ENCODE measurements around the gene NR3C2. TPM values are rescaled to one million over a fixed set of nuclear protein-coding genes. Genes with fewer than 3 reads are reported as not detected.

Gene NR3C2
- total RNA-seq, 1 experiment from 2014 or later, result 0.26 TPM

GRCh38 chr4:148266921-148267320 lies 175.3 kb downstream of the NR3C2 start:
- BruUV-seq (replicated peaks), result no TSS peak
- DNase-seq (ENCODE audit: low read depth, low spot score) (no peak), ATAC-seq (no peak)
- Histone ChIP-seq H3K9me3 (ENCODE audit: control insufficient read depth, insufficient read depth, low read depth, low read length) (no peaks in the 10 kb centered on the region), H3K36me3 (ENCODE audit: control insufficient read depth, insufficient read depth, low read length) (no peaks in the 10 kb centered on the region), H3K4me3 (ENCODE audit: low read depth in 2 of 2, low read length in 2 of 2) (no peak overlapping the region), H3K27me3 (ENCODE audit: control insufficient read depth, insufficient read depth, low read length) (no peaks in the 10 kb centered on the region), H3K4me1 (ENCODE audit: control insufficient read depth, insufficient read depth, low read length) (no peaks in the 10 kb centered on the region), H3K27ac (ENCODE audit: low read length) (no peak overlapping the region)
- no peak for TF ChIP-seq CTCF (IDR thresholded peaks at IDR 0.05)
- TF ChIP-seq SIN3A (IDR thresholded peaks at IDR 0.05; ENCODE audit: borderline replicate concordance, insufficient read depth, low read depth, low read length), result no peak
- in situ Hi-C loops (cut with HindIII; ENCODE audit: low pct_unique_long_range_greater_than_20kb, low sequenced_read_pairs), result no loop called here
- POLR2A ChIA-PET, result no interaction called here
- intact Hi-C loops (cut with micrococcal nuclease; ENCODE audit: unreplicated experiment), result no loop called here
- CTCF ChIA-PET, result no interaction called here

DNA sequence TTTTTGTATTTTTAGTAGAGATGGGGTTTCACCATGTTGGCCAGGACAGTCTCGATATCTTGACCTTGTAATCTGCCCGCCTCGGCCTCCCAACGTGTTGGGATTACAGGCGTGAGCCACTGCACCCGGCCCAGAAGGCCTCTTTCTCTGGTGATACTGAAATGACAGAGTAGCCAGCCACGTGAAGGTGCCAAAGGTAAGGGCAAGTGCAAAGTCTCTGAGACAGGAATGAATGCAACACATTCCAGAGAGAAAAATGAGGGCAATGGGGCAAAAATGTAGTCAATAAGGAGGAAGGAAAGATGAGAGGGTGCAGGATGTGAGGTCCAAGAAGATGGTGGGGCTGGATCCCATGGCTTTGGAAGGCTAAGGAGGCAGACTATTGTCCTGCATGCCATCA lies 176.0 kb downstream of the NR3C2 start:
- ATAC-seq, result no peak
- intact Hi-C loops (cut with micrococcal nuclease; ENCODE audit: unreplicated experiment), result no loop called here
- no TSS peak for BruUV-seq (replicated peaks)

DNA sequence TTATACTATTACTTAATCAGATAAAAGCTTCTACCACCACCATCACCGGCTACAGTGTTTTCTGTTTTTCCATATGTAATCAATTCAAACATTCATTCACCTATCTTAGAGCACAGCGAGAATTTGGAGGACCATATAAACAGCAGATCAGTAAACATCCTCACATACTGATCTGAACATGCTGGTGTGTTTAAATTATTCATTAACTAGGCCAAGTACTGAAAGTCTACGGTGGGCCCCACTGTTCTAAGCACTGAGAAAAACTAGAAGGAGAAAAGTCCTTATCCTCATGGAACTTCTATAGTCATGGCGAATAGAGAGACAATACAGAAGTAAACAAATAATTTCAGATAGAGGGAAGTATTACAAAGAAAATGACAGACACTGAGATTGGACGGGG lies 176.6 kb downstream of the NR3C2 start:
- intact Hi-C loops (cut with micrococcal nuclease; ENCODE audit: unreplicated experiment), result no loop called here
- ChIA-PET POLR2A (no interaction called here), CTCF (no interaction called here)
- H3K4me1 ChIP-seq (ENCODE audit: control insufficient read depth, insufficient read depth, low read length), result no peaks in the 10 kb centered on the region
- no peak for TF ChIP-seq POLR2AphosphoS5 (IDR thresholded peaks at IDR 0.05; ENCODE audit: low read depth, low read length)
- TF ChIP-seq CTCF (IDR thresholded peaks at IDR 0.05), result no peak
- TF ChIP-seq TCF7L2 (IDR thresholded peaks at IDR 0.05; ENCODE audit: low read depth, low read length), result no peak
- TF ChIP-seq, protein P1, sequence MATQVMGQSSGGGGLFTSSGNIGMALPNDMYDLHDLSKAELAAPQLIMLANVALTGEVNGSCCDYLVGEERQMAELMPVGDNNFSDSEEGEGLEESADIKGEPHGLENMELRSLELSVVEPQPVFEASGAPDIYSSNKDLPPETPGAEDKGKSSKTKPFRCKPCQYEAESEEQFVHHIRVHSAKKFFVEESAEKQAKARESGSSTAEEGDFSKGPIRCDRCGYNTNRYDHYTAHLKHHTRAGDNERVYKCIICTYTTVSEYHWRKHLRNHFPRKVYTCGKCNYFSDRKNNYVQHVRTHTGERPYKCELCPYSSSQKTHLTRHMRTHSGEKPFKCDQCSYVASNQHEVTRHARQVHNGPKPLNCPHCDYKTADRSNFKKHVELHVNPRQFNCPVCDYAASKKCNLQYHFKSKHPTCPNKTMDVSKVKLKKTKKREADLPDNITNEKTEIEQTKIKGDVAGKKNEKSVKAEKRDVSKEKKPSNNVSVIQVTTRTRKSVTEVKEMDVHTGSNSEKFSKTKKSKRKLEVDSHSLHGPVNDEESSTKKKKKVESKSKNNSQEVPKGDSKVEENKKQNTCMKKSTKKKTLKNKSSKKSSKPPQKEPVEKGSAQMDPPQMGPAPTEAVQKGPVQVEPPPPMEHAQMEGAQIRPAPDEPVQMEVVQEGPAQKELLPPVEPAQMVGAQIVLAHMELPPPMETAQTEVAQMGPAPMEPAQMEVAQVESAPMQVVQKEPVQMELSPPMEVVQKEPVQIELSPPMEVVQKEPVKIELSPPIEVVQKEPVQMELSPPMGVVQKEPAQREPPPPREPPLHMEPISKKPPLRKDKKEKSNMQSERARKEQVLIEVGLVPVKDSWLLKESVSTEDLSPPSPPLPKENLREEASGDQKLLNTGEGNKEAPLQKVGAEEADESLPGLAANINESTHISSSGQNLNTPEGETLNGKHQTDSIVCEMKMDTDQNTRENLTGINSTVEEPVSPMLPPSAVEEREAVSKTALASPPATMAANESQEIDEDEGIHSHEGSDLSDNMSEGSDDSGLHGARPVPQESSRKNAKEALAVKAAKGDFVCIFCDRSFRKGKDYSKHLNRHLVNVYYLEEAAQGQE (IDR thresholded peaks at IDR 0.05; ENCODE audit: insufficient read depth in 1 of 2, low read depth in 2 of 2, low read length in 1 of 2), result no peak
- TF ChIP-seq SIN3A (IDR thresholded peaks at IDR 0.05; ENCODE audit: borderline replicate concordance, insufficient read depth, low read depth, low read length), result no peak
- H3K4me3 ChIP-seq (ENCODE audit: low read depth in 2 of 2, low read length in 2 of 2), result no peak overlapping the region
- H3K9me3 ChIP-seq (ENCODE audit: control insufficient read depth, insufficient read depth, low read depth, low read length), result no peaks in the 10 kb centered on the region
- DNase-seq (ENCODE audit: low read depth, low spot score) (no peak), ATAC-seq (no peak)
- in situ Hi-C loops (cut with HindIII; ENCODE audit: low pct_unique_long_range_greater_than_20kb, low sequenced_read_pairs), result no loop called here
- BruUV-seq (replicated peaks), result no TSS peak
- no peaks in the 10 kb centered on the region for H3K27me3 ChIP-seq (ENCODE audit: control insufficient read depth, insufficient read depth, low read length)
- H3K36me3 ChIP-seq (ENCODE audit: control insufficient read depth, insufficient read depth, low read length), result no peaks in the 10 kb centered on the region
- no peak overlapping the region for H3K27ac ChIP-seq (ENCODE audit: low read length)

More for the DNA sequence above, 176.0 kb downstream of the NR3C2 start:
- no peaks in the 10 kb centered on the region for H3K27me3 ChIP-seq (ENCODE audit: control insufficient read depth, insufficient read depth, low read length)
- H3K4me1 ChIP-seq (ENCODE audit: control insufficient read depth, insufficient read depth, low read length), result no peaks in the 10 kb centered on the region
- no peak overlapping the region for H3K4me3 ChIP-seq (ENCODE audit: low read depth in 2 of 2, low read length in 2 of 2)
- ChIA-PET POLR2A (no interaction called here), CTCF (no interaction called here)
- H3K9me3 ChIP-seq (ENCODE audit: control insufficient read depth, insufficient read depth, low read depth, low read length), result no peaks in the 10 kb centered on the region
- in situ Hi-C loops (cut with HindIII; ENCODE audit: low pct_unique_long_range_greater_than_20kb, low sequenced_read_pairs), result no loop called here
- no peak for DNase-seq (ENCODE audit: low read depth, low spot score)
- no peak for TF ChIP-seq SIN3A (IDR thresholded peaks at IDR 0.05; ENCODE audit: borderline replicate concordance, insufficient read depth, low read depth, low read length)
- TF ChIP-seq TCF7L2 (IDR thresholded peaks at IDR 0.05; ENCODE audit: low read depth, low read length), result no peak
- TF ChIP-seq, protein P1 (IDR thresholded peaks at IDR 0.05; ENCODE audit: insufficient read depth in 1 of 2, low read depth in 2 of 2, low read length in 1 of 2), result no peak
- no peaks in the 10 kb centered on the region for H3K36me3 ChIP-seq (ENCODE audit: control insufficient read depth, insufficient read depth, low read length)
- no peak overlapping the region for H3K27ac ChIP-seq (ENCODE audit: low read length)

All from Panc1 (cell line).